Subcutaneous abdominal adipose tissue (tissue), 5 donors: ENCODE results near the gene ADAMTSL5.

Source experiments
- H3K27ac ChIP-seq: one replicate; pipeline ENCODE4 v1.7.0; 2013; ENCODE audit warnings: low read depth, mild to moderate bottlenecking, inconsistent platforms, low read length, moderate library complexity
- H3K27me3 ChIP-seq, 5 donors: one replicate each; pipeline ENCODE4 v1.7.0; 2013; ENCODE audit warnings: low read length in 5 of 5, inconsistent platforms in 1 of 5; ENCODE audit not compliant: control insufficient read depth in 5 of 5, insufficient read depth in 4 of 5
- H3K36me3 ChIP-seq, 5 donors: one replicate each; pipeline ENCODE4 v1.7.0; 2013; ENCODE audit warnings: low read length in 5 of 5; ENCODE audit not compliant: control insufficient read depth in 5 of 5, insufficient read depth in 5 of 5
- H3K4me1 ChIP-seq, 5 donors: one replicate each; pipeline ENCODE4 v1.7.0; 2013; ENCODE audit warnings: low read length in 5 of 5, mild to moderate bottlenecking in 3 of 5, moderate library complexity in 1 of 5; ENCODE audit not compliant: control insufficient read depth in 5 of 5, insufficient read depth in 5 of 5
- H3K4me3 ChIP-seq, 5 donors: one replicate each; pipeline ENCODE4 v1.7.0; 2013; ENCODE audit warnings: low read length in 5 of 5, low read depth in 1 of 5
- H3K9ac ChIP-seq, 5 donors: one replicate each; pipeline ENCODE4 v1.7.0; 2013; ENCODE audit warnings: low read length in 5 of 5, mild to moderate bottlenecking in 4 of 5, moderate library complexity in 3 of 5
- H3K9me3 ChIP-seq, 5 donors: one replicate each; pipeline ENCODE4 v1.7.0; 2013; ENCODE audit warnings: low read length in 5 of 5; ENCODE audit not compliant: control insufficient read depth in 5 of 5
- donor health status: healthy.
- donor health status: healthy.
- donor health status: healthy.
- donor health status: healthy.
- donor health status: healthy.

ADAMTSL5 gene

GRCh38 chr19:1514986-1515721, 2.3 kb upstream of the ADAMTSL5 start:
- Histone ChIP-seq H3K36me3 (no peaks in the 10 kb centered on the region), H3K9ac (no peak overlapping the region), H3K27ac (no peak overlapping the region), H3K4me1 (peaks cover 0 to 11% (median 2%) of the 10 kb centered on the region in 5 donors), H3K4me3 (no peak overlapping the region), H3K27me3 (peaks cover 14 to 57% (median 41%) of the 10 kb centered on the region in 5 donors), H3K9me3 (peaks cover 0 to 4% (median 3%) of the 10 kb centered on the region in 5 donors)

- Histone ChIP-seq H3K4me3 (no peak overlapping the region), H3K27me3 (peaks cover 14 to 53% (median 41%) of the 10 kb centered on the region in 5 donors), H3K9me3 (peaks cover 0 to 4% (median 3%) of the 10 kb centered on the region in 5 donors), H3K9ac (no peak overlapping the region), H3K4me1 (peaks cover 0 to 11% (median 3%) of the 10 kb centered on the region in 5 donors), H3K36me3 (no peaks in the 10 kb centered on the region), H3K27ac (no peak overlapping the region)
Measured at GRCh38 chr19:1514295-1514661, 1.5 kb upstream of the ADAMTSL5 start.

GRCh38 chr19:1513499-1514294, 878 bp upstream of the ADAMTSL5 start:
- Histone ChIP-seq H3K9me3 (peaks cover 0 to 5% (median 4%) of the 10 kb centered on the region in 5 donors), H3K4me3 (peak overlapping the region in 3 of 5 donors; percentile 13 to 49 (median 18)), H3K4me1 (peaks cover 0 to 11% (median 4%) of the 10 kb centered on the region in 5 donors), H3K36me3 (no peaks in the 10 kb centered on the region), H3K9ac (no peak overlapping the region), H3K27me3 (peaks cover 14 to 51% (median 41%) of the 10 kb centered on the region in 5 donors), H3K27ac (no peak overlapping the region)

- Histone ChIP-seq H3K4me3 (no peak overlapping the region), H3K36me3 (no peaks in the 10 kb centered on the region), H3K9me3 (peaks cover 0 to 9% (median 5%) of the 10 kb centered on the region in 5 donors), H3K4me1 (peaks cover 0 to 20% (median 13%) of the 10 kb centered on the region in 5 donors), H3K27ac (no peak overlapping the region), H3K27me3 (peaks cover 14 to 44% (median 40%) of the 10 kb centered on the region in 5 donors), H3K9ac (no peak overlapping the region)
Measured at GRCh38 chr19:1511318-1512317, 1.2 kb downstream of the ADAMTSL5 start.

GRCh38 chr19:1510807-1511206, 2.0 kb downstream of the ADAMTSL5 start:
- Histone ChIP-seq H3K36me3 (no peaks in the 10 kb centered on the region), H3K9ac (no peak overlapping the region), H3K27ac (no peak overlapping the region), H3K27me3 (peaks cover 14 to 42% (median 37%) of the 10 kb centered on the region in 5 donors), H3K4me3 (no peak overlapping the region), H3K4me1 (peaks cover 0 to 20% (median 13%) of the 10 kb centered on the region in 5 donors), H3K9me3 (peaks cover 0 to 6% (median 5%) of the 10 kb centered on the region in 5 donors)

GRCh38 chr19:1510442-1510806, 2.4 kb downstream of the ADAMTSL5 start:
- H3K4me1 ChIP-seq, result peaks cover 0 to 20% (median 13%) of the 10 kb centered on the region in 5 donors
- H3K9ac ChIP-seq, result no peak overlapping the region
- peaks cover 0 to 6% (median 6%) of the 10 kb centered on the region in 5 donors for H3K9me3 ChIP-seq
- no peaks in the 10 kb centered on the region for H3K36me3 ChIP-seq
- H3K27me3 ChIP-seq, result peaks cover 14 to 42% (median 34%) of the 10 kb centered on the region in 5 donors
- H3K4me3 ChIP-seq, result no peak overlapping the region
- H3K27ac ChIP-seq, result no peak overlapping the region

GRCh38 chr19:1509602-1510441, 3.0 kb downstream of the ADAMTSL5 start:
- Histone ChIP-seq H3K9me3 (peaks cover 0 to 8% (median 6%) of the 10 kb centered on the region in 5 donors), H3K4me3 (no peak overlapping the region), H3K36me3 (no peaks in the 10 kb centered on the region), H3K27ac (no peak overlapping the region), H3K9ac (no peak overlapping the region), H3K4me1 (peaks cover 0 to 20% (median 13%) of the 10 kb centered on the region in 5 donors), H3K27me3 (peaks cover 8 to 38% (median 32%) of the 10 kb centered on the region in 5 donors)

GRCh38 chr19:1508507-1508856, 4.3 kb downstream of the ADAMTSL5 start:
- Histone ChIP-seq H3K36me3 (no peaks in the 10 kb centered on the region), H3K27ac (no peak overlapping the region), H3K4me3 (peak overlapping the region in 2 of 5 donors; percentile 16 to 41), H3K27me3 (peaks cover 12 to 38% (median 31%) of the 10 kb centered on the region in 5 donors), H3K9me3 (peaks cover 0 to 8% (median 6%) of the 10 kb centered on the region in 5 donors), H3K9ac (no peak overlapping the region), H3K4me1 (peaks cover 0 to 23% (median 13%) of the 10 kb centered on the region in 5 donors)
